Activated naive CD4-positive, alpha-beta T cell treated with Interleukin-2 at 50 U/mL for 16 hours (primary cell): ENCODE measurements around the gene IP6K2.

Experiments
- DNase-seq: peaks from one replicate; pipeline ENCODE4 v3.0.0-alpha.2; 2020

The IP6K2 gene

GRCh38 chr3:48688032-48688736 lies 28.8 kb downstream of the IP6K2 start:
- no peak for DNase-seq

GRCh38 chr3:48687220-48687678 lies 29.8 kb downstream of the IP6K2 start:
- DNase-seq = no peak

GRCh38 chr3:48686538-48687219 lies 30.3 kb downstream of the IP6K2 start:
- no peak for DNase-seq

DNA sequence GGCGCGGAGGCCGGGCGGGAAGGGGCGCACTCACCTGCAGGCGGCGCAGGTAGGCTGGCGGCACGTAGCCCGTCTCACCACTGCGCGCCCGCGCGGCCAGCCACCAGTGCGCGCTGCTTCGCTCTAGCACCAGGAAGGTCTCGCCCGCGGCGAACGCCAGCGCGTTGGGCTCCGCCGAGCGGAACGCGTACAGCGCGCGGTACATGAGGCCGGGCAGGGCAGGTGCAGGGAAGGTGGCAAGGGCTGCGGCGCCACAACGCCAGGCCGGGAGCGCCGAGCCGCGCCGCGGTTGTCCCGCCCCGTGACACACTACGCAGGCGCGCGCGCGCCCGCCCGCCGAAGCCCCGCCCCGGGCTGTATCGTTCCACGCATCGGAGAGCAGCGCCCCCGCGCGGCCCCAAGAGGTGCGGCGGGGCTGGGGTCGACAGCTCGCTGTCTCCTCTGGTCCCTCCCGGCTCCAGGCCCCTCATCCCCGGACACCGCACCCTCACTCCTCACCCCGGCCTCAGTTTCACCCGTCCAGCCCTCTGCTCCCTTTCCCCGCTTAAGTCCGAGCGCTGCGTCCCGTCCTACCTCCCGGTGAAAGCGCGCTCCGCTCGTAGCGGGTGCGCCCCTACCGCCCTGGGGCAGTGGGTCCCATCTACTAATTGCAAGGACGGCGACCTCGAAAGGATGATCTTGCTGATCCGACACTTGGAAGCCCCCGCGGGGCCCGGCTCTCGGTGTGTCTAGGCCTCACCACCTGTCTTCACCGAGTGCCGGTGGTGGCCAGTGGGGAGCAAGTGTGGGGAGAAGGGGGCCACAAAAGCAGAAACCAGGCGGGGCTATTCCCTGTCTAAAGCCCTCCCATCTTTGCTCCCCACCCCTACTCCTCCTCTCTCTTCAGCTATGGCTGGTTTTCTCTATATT lies 31.2 kb downstream of the IP6K2 start, which contains the start of gene NCKIPSD:
NCKIPSD (minus strand) TSS at position 313 of the 909 bp plus-strand sequence; CDS start at position 205, 108 bp downstream.
- peak; percentile 91 for DNase-seq

DNA sequence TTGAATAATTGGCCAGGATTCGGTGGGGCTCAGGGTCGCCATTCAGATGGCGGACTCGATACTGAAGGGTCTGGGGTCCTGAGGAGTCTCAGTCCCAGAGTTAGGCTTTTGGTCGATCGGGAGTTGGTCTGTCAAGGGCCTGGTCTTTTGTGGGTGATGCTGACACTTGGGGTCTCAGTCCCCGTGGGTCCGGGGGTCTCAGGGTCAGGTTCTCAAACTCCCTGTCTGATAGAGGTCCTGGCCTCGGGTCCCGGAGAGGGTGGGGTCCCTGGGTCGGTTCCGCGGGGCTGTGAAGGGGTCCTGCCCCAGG lies 31.8 kb downstream of the IP6K2 start:
- no peak for DNase-seq

GRCh38 chr3:48684480-48685143 lies 32.4 kb downstream of the IP6K2 start:
- DNase-seq = no peak

DNA sequence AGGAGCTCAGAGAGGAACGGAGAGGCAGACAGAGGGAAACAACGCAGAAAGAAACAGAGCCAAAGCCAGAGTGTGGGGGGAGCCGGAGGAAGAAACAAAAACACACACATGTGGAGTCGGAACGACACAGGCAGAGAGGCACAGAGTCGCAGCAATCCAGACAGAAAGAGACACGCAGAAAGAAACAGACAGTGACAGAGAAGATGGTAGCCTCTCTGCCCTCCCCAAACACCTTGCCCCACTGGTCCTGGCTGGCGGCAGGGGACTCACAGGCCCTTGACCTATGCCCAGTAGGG lies 33.0 kb downstream of the IP6K2 start:
- no peak for DNase-seq

DNA sequence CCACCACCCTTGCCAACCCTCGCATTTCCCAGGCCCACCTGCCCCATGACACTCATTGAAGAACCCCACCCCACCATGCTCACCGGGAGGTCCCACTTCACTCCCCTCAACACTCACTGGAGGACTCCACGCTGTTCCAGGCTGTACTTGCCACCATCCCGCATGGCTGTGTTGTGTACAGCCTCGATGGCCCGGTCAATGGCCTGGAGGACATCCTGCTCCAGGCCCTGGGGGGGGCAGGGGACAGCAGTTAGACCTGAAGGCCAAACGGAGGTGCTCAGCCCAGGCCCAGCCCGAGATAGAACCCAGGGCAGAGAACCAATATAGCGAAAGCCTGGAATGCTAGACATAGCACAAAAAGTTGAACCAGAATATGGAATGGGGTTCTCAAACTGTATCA lies 34.2 kb downstream of the IP6K2 start:
- no peak for DNase-seq

- DNase-seq = no peak
These were observed 34.9 kb downstream of the IP6K2 start for GRCh38 chr3:48681974-48682610.

- DNase-seq = no peak
These were observed 35.5 kb downstream of the IP6K2 start for GRCh38 chr3:48681541-48681880.

DNA sequence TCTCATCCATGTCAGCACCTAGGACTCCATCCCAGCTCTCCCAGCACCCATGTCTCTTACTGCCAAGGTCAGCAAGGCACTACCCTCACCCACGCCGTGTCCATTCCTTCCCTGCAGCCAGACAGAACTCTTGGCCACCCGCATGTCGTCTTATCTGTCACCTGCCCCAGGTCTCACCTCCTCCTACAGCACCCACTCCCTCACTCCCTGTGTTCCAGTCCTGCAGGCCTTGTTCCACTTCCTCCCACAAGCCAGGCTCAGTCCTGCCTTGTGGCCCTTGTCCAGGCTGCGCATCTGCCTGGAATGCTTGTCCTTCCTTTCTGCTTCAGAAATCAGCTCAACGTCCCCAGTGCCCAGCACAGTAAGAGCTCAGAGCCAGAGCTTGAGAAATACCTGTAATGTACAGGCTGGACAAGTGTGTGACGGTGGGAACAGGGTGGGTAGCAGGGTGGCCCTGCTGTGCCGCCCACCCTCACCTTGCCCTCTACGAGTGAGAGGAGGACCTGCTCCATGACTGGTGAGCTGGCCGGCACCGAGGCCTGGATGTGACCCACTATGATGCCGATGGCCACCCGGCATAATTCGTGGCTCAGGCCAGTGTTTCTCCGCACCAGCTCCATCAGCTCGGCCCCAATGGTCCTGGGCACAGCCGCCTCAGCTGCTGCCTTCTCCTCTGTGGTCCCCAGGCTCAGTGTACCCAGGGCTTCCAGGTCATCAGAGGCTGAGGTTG lies 36.0 kb downstream of the IP6K2 start:
- DNase-seq = no peak

- DNase-seq = no peak
These were observed 37.3 kb downstream of the IP6K2 start for GRCh38 chr3:48679411-48680391.

DNA sequence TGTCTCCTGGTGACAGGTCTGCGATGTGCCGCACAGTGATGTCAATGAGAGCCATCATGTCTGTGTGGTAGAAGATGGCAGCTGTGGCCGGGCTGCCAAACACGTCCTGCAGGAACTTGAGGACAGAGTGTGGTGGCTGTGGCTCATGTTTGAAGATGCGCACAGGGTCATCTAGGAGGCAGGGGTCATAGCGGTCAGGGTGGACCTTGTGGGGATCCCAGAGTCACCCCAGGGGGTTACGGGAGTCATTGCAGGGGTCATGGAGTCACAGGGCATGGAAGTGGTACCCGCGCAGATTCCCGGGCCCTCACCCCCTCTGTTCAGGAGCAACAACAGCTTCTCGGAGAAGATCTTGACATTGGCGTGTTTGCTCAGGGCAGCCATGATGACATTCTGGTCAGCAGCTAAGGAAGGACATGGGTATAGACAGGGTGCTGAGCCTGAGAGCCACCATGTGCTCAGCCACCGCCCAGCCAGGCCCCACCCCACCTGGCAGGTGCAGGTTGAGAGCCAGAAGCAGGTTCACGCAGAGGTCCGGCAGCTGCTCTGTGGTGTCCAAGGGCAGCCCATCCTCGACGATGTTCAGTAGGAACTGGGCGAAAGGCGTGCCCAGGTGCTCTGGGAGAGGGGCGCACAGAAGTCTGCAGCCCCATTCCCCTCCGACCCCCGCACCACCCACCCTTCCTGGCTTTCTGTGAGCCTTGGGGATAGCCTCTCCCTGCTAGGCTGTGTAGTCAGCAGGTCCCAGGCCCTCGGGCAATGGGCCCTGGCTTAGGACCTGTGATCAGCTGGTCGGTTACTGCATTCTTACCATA lies 38.2 kb downstream of the IP6K2 start:
- DNase-seq = no peak

DNA sequence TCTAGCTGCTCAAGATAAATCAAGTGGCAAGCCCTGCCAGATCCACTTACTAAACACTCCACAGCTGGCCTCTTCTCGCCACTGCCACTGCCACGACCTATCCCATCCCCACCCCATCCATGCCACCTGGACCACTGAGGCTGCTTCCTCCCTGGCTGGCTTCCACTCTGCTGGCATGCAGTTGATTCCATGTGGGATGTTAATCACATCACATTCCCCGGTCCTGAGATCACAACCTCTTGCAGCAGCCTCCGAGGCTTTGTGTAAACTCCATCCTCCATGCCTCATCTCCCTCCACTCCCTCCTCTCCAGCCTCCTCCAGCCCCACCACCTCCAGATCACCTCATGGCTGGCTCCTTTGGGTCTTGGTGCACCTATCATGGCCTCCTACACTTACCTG lies 39.0 kb downstream of the IP6K2 start:
- DNase-seq = no peak

DNA sequence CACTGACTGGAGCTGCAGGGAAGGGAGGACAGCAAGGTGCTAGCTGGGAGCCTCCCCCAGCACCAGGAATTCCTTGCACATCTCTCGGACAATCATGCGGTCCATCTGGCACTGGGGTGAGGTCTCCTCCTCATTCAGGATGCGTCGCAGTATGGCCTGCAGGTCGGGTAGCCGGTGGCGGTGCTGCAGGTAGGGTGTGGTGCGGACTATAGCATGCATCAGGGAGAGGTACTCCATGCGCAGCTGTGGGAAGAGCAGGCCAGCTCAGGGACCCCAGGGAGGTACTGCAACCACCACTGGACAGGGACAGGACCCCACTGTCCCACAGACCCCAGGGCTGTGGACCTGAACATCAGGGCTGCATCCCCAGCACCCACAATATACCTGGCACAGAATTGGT lies 42.5 kb downstream of the IP6K2 start:
- DNase-seq = no peak

DNA sequence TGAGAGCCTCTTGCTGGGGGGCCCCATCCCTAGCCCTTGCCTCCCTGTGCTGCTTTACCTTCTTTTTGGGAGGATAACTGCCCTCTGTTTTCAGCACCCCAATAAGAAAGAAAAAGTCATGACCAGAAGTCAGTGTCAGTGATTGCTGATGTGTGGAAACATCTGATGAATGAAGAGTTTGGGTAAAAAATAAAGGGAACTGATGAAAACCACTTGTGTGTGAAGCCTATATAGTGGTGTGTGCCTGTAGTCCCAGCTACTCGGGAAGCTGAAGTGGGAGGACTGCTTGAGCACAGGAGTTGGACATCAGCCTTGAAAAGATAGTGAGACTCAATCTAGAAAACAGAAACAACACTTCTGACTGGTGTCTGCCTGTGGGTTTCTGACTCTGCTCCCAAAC lies 44.5 kb downstream of the IP6K2 start:
- no peak for DNase-seq

- no peak for DNase-seq
These were observed 52.1 kb downstream of the IP6K2 start for GRCh38 chr3:48664929-48665328.

- DNase-seq = no peak
These were observed 52.7 kb downstream of the IP6K2 start for GRCh38 chr3:48664313-48664644.

GRCh38 chr3:48663489-48664312 lies 53.3 kb downstream of the IP6K2 start:
- DNase-seq = peak; percentile 91
